Measurements from ENCODE around the gene ARAP3. TPM values are rescaled to one million over a fixed set of nuclear protein-coding genes. Genes with fewer than 3 reads are reported as not detected.

ARAP3 gene
- total and polyA plus RNA-seq, 9 of the 15 experiments (the other 6 are each of a cell fraction or from before 2014, with no cell fraction given), result 0.83 to 25.7 (median 6.4) TPM

GRCh38 chr5:141692919-141693725 is 11.1 kb upstream of the ARAP3 start (continued):
- TF ChIP-seq TCF3 (CRISPR knock-in tag; IDR thresholded peaks at IDR 0.05) (peak; percentile 88), U2AF2 (optimal IDR thresholded peaks at IDR 0.05; ENCODE audit: low read depth, low read length) (no peak), SP1 (CRISPR knock-in tag; IDR thresholded peaks at IDR 0.05) (0 out of 2 replicates have a peak, but pooled peaks have one; percentile 14), KDM5B (IDR thresholded peaks at IDR 0.05; ENCODE audit: insufficient replicate concordance, low read depth, low read length) (no peak), JUNB (CRISPR knock-in tag; conservative IDR thresholded peaks at IDR 0.05) (no peak), SMAD1 (IDR thresholded peaks at IDR 0.05; ENCODE audit: low read depth, low read length, partially characterized antibody) (no peak), CHD7 (IDR thresholded peaks at IDR 0.05; ENCODE audit: low read depth, low read length) (no peak), MBD2 (IDR thresholded peaks at IDR 0.05; ENCODE audit: borderline replicate concordance, low read depth) (peak; percentile 51; the same call in 1 of the 2 replicates), TCF15 (CRISPR knock-in tag; IDR thresholded peaks at IDR 0.05) (no peak), E4F1 (CRISPR knock-in tag; IDR thresholded peaks at IDR 0.05; ENCODE audit: borderline replicate concordance) (no peak), NCOA1 (IDR thresholded peaks at IDR 0.05; ENCODE audit: low read depth) (no peak; the same call in 1 of the 2 replicates), POLR3G (IDR thresholded peaks at IDR 0.05; ENCODE audit: extremely low read depth, insufficient read length, insufficient replicate concordance) (no peak)

Measured in K562 (cell line).